ENCODE data around the gene ZNF862.

GRCh38 chr7:149866139-149866778, 28.1 kb downstream of the ZNF862 start:
- TF ChIP-seq CTCF (IDR thresholded peaks at IDR 0.05; ENCODE audit: borderline replicate concordance, extremely low read depth, low read length, poor library complexity, severe bottlenecking) = no peak
- no peak for TF ChIP-seq EZH2 (IDR thresholded peaks at IDR 0.05; ENCODE audit: borderline replicate concordance, low read depth, low read length, severe bottlenecking)
